SK-N-MC (cell line): ENCODE results near the gene GALK2.

Experiments used
- EZH2 ChIP-seq: fragments of 200-600 bp; sonication (generic); IDR thresholded peaks from one replicate; pipeline ENCODE4 v1.6.1; 2017; ENCODE audit warnings: antibody characterized with exemption
- POLR2AphosphoS5 ChIP-seq: IDR thresholded peaks from 2 replicates; pipeline ENCODE4 v1.6.1; 2012; ENCODE audit warnings: mild to moderate bottlenecking, low read depth, low read length, borderline replicate concordance

GRCh38 chr15:49212897-49213296, 42.9 kb downstream of the GALK2 start:
- TF ChIP-seq POLR2AphosphoS5 = no peak
- TF ChIP-seq EZH2 = no peak
